ENCODE data around the gene VEGFB.

The VEGFB gene

DNA sequence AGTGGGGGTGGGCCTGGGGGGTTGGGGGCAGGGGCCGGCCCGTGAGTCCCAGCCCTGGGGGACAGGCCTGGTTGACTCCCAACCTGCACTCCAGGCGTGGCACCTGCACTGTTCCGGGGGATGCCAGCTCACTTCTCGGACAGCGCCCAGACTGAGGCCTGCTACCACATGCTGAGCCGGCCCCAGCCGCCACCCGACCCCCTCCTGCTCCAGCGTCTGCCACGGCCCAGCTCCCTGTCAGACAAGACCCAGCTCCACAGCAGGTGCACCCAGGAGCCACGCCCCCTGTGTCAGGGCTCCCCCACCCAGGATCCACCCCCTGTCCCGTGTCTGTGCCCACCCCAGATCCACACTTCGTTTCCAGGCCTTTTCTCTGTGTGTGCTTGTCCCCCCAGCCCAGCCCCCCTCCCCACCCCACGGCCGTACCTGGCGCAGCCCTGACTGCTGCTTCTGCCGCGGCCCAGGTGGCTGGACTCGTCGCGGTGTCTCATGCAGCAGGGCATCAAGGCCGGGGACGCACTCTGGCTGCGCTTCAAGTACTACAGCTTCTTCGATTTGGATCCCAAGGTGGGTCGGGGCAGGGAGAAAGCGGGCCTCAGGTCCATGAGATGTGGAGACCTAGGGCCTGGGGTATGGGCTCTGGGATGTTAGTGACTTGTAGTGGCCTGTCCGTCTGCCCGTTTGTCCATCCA is 23.1 kb upstream of the VEGFB start:
- no peak for DNase-seq

DNA sequence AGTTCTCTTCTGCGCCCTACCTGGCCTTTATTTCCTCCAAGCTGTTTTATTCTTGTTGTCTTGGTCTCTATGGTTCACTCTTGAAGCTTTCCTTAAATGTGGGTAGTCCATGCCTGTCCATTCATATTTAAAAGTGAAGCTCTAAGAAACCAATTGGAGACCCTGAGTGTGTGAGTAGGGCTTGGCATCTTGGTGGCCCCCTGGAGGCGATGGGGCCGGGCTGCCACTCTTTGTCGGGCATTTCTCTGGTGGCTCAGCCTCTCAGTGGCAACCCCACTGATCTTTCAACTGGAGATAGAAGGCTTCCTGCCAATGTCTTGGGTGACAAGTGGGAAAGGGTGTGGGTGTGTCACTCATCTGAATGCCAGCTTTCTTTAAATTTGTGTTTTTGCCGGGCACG is 17.5 kb upstream of the VEGFB start:
- no peak for DNase-seq

DNA sequence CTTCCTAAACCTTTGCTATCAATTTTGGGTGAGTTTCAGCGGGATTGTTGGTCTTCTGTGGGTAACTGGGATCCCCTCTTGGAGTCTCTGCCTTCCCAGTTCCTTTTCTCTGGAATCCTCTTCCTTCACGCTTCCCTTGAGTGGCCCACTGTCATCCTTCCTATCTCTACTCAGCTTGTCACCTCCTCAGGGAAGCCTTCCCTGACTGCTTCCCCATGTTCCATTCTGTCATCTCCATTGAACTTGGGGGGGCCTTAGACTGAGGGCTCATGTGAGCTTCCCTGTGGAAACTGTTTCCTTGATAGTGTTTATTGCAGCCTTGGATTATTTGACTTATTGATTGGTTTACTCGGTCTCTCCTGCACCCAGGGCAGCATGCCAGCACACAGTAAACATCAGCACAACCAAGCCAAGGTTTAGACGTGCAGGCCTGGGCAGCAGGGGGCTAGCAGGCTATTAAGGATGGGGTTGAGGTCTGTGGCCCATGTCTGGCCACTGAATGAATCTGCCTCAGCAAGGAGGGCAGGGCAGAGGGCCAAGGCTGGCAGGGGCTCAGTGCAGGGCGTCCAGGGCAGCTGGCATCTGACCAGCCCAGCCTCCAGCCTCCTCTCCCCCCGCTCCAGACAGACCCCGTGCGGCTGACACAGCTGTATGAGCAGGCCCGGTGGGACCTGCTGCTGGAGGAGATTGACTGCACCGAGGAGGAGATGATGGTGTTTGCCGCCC is 15.6 kb upstream of the VEGFB start:
- DNase-seq = no peak

DNA sequence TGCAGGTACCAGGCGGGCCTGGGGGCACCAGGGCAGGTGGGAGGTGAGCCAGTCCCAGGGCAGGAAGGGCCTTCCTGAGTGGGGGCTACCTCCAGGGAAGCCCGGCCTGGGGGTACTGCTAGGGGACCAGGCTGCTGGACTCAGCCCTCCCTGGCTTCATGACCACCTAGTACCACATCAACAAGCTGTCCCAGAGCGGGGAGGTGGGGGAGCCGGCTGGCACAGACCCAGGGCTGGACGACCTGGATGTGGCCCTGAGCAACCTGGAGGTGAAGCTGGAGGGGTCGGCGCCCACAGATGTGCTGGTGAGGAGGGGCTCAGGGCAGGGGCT is 15.1 kb upstream of the VEGFB start:
- DNase-seq = no peak

DNA sequence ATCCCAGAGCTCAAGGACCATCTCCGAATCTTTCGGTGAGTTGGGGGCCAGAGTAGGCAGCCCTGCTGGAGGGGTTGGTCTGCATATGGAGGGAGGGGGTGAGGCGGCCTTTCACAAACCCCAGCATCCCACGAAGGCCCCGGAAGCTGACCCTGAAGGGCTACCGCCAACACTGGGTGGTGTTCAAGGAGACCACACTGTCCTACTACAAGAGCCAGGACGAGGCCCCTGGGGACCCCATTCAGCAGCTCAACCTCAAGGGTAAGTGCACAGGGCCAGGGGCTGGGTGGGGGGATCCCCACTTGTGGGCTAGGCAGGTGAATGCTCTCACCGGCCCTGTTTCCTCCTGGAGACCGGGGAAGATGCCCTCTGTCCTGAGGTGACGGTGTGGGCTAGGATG is 14.6 kb upstream of the VEGFB start:
- no peak for DNase-seq

DNA sequence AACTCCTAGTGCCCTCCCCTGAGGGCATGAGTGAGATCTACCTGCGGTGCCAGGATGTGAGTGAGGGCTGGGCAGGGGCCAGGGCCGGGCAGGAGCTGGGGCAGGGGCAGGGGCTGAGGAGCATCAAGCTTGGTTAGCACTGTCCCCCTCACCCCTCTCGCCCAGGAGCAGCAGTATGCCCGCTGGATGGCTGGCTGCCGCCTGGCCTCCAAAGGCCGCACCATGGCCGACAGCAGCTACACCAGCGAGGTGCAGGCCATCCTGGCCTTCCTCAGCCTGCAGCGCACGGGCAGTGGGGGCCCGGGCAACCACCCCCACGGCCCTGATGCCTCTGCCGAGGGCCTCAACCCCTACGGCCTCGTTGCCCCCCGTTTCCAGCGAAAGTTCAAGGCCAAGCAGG is 14.1 kb upstream of the VEGFB start:
- DNase-seq = no peak

DNA sequence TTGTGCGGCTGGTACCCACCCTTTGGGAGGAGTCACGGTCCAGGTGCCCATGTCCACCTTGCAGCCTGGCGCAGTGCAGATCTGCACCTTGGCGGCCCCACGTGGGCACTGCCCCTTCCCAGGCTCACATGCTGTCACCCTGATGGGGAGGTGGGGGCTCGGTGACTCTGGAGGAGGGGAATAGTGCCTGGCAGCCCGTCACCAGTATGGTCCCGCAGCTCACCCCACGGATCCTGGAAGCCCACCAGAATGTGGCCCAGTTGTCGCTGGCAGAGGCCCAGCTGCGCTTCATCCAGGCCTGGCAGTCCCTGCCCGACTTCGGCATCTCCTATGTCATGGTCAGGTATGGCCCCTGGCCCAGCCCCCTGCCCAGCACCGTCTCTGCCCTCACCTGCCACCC is 13.6 kb upstream of the VEGFB start:
- no peak for DNase-seq

DNA sequence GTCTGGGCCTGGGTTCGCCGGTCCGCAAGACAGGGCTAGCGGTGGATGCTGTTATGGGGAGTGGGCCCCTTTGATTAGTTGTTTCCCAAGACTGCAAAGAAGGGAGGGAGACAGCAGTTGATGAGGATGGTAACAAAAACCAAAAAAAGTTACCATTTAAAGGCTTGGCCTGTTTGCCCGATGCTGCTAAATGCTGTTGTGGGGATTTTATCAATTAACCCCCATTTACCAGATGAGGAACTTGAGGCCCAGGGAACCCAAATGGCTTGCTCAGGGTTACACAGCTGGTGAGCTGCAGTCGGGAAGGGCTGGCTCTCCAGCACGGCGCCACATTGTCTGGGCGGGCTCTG is 11.8 kb upstream of the VEGFB start:
- DNase-seq = no peak

DNA sequence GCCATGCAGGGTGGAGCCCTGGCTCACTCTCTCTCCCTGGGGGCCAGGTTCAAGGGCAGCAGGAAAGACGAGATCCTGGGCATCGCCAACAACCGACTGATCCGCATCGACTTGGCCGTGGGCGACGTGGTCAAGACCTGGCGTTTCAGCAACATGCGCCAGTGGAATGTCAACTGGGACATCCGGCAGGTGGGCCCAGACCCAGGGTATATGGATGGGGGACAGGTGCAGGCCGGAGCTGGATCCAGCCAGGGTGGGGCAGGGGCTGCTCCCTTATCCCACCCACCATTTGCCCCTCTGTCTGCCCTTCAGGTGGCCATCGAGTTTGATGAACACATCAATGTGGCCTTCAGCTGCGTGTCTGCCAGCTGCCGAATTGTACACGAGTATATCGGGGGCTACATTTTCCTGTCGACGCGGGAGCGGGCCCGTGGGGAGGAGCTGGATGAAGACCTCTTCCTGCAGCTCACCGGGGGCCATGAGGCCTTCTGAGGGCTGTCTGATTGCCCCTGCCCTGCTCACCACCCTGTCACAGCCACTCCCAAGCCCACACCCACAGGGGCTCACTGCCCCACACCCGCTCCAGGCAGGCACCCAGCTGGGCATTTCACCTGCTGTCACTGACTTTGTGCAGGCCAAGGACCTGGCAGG is 11.3 kb upstream of the VEGFB start:
- DNase-seq = no peak

DNA sequence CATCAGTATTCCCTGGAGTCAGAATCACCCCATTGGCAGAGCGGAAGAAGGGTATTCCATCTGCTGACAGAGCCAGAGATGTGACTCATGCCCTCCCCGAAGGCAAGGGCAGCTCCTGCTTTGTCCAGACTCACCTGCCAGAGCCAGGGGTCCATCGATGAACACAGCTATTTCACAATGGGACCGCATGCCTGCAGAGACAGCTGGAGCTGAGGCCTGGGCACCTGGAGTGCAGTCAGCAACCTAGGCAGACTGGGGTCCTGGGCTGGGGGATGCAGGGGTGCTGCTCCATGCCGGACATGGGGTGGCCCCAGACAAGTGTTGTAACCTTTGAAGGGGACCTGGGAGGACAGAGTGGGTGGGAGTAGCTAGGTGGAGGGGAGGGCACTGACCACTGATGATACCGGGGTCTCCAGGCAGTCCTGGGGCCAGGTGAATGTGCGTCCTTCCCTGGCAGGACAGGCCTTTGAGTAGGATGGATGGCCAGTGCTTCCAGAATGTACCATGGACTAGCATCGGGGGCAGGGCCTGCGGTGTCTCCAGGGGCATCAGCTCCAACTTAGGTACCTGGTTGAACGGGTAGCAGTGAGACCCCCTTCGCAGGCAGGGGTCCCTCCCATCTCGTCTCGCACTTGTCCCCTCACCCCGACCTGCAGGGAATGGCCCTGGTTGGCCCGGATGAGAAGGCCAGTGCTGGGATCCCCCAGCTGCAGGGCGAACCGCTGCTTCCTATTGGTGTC is 10.1 kb upstream of the VEGFB start:
- DNase-seq = no peak

DNA sequence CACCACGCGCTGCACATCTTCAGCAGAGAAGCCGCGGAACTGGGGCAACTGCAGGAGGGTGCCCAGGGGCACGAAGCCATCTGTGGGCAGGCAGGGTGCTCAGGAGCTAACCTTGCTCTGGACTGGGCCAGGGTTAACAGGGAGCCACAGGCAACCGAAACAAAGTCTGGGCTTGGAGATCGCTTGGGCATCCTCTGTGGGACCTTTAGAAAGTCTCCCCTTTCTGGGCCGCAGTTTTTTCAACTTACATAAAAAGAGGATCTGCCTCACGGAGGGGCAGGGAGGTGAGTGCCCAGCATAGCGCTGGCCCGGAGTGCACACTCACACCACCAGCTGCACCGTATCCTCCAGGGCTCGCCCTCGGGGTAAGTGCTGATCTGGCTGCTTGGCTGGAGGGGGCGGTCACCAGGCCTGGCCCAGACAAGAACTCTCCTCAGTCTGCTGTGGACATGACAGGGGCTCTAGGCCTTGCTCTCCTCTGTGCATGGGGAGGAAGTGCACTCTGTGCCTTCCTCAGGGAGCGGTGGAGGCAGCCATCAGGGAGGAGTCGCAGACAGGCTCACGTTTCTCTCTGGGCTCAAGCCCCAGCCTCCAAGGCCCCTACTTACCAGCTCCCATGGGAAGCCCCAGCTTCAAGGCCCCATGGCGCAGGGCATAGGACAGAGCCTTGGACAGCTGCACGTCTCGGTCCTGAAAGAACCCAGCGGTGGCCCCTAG is 9.3 kb upstream of the VEGFB start:
- peak; percentile 56 for DNase-seq

DNA sequence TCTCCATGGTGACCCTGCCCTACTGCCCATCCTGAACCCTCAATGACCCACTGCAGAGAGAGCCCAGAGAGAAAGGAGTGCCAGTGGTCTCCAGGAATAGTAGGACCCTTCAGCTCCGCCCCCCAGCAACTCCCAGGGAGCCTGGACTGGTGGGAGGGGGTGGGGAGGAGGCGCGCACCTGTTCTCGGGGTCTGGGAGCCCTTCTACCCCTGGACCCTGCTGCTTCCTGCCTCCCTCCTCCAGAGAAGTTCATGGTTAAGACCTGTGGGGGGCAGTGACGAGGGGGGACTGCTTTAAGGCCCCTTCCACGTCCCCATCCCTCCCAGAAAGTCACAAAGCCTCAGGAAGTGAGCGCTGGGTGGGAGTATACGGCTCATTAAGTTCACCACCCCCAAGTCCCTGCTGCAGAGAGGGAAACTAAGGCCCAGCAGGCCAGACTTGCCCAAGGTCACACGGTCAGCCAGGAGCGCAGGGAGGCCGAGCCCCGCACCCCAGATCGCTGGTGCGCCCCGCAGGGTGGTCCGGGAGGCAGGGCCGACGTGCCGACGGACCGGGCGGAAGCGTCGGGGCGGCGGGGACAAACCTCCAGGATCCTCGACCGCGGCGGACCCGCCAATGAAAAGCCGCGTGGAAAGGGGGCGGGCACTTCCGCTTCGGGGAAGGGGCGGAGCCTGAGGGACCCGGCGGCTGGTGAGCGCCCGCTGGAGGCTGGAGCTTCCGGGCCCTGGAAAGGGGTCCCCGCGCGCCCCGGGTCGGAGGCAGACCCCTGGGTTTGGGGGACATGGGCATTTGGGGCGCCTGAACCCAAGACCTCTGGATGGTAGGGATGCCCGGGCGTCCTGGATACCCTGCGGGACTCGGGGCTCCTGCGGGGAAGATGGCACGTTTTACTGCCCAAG is 8.5 kb upstream of the VEGFB start, which contains the start of the genes NUDT22 and TRPT1:
Gene NUDT22, plus strand, starts transcription at position 667 of the 899 bp plus-strand sequence. CDS start 379 bp downstream, outside the sequence.
Gene TRPT1, minus strand, starts transcription at position 579 of the 899 bp plus-strand sequence. Its CDS starts 326 bp downstream, at position 253.
- peak; percentile 96 for DNase-seq

DNA sequence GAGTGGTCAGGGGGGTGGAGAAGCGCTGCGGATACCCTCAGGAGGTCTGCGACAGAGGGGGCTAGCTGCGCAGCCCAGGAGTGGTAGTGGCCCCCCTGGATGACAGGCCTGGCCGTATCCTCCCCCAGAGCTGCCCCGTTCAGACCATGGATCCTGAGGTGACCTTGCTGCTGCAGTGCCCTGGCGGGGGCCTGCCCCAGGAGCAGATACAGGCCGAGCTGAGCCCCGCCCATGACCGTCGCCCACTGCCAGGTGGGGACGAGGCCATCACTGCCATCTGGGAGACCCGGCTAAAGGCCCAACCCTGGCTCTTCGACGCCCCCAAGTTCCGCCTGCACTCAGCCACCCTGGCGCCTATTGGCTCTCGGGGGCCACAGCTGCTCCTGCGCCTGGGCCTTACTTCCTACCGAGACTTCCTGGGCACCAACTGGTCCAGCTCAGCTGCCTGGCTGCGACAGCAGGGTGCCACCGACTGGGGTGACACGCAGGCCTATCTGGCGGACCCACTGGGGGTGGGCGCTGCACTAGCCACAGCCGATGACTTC is 7.8 kb upstream of the VEGFB start:
- DNase-seq = peak; percentile 81

DNA sequence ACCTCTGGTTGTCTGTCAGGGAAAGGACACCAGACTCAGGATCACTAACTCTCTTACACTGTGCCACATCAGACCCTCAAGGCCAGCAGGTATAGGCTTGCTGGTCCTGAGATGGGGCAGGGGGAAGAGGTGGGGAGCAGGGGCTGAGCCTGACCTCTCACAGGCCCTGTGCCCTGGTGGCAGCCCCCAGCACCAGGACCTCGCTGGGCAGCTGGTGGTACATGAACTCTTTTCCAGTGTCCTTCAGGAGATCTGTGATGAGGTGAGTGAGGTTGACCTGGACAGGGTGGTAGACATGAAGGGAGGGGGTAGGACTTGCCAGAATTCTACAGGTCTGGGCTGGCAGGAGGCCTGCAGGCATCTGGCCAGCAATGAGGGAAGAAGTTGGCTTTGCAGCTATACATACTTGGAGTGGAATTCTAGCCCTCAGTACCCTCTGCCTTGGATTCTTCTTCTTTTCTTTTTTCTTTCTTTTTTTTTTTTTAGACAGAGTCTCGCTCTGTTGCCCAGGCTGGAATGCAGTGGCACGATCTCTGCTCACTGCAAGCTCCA is 6.9 kb upstream of the VEGFB start:
- DNase-seq = no peak

DNA sequence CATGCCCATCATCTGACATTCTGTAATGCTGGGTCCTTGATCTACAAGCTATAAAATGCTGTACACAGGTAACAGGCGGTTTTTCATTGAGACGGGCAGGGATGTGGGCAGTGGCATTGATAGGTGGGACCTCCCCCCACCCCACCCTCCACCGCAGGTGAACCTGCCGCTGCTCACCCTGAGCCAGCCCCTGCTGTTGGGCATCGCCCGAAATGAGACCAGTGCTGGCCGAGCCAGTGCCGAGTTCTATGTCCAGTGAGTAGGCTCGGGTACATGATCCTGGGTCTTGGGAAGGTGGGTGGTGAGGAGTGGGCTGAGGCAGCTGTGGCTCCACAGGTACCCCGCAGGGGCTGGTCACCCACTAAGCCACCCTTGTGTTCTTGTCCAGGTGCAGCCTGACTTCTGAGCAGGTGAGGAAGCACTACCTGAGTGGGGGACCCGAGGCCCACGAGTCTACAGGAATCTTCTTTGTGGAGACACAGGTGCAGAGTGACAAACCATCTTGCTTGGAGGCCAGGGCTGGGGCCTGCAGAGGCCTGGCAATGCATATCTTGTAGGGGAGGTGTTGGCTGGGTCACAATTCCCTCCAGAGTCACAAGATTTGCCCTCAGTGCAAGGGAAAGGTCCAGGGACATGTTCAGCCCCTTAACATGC is 5.2 kb upstream of the VEGFB start:
- no peak for DNase-seq

DNA sequence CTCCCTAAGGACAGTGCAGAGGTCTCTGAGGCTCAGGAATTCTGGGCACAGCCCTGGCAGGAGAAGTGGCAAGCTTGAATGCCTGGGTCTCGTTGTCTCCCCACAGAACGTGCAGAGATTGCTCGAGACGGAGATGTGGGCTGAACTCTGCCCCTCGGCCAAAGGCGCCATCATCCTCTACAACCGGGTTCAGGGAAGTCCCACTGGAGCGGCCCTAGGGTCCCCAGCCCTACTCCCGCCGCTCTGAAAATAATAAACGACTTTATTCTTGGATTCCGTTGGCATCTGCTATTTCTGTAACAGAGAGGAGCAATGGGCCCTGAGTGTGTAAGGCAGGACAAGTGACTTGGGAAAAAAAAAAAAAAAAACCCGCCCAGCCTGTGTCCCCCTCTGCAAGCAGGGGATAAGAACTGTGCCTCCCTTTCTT is 4.6 kb upstream of the VEGFB start:
- DNase-seq = no peak

DNA sequence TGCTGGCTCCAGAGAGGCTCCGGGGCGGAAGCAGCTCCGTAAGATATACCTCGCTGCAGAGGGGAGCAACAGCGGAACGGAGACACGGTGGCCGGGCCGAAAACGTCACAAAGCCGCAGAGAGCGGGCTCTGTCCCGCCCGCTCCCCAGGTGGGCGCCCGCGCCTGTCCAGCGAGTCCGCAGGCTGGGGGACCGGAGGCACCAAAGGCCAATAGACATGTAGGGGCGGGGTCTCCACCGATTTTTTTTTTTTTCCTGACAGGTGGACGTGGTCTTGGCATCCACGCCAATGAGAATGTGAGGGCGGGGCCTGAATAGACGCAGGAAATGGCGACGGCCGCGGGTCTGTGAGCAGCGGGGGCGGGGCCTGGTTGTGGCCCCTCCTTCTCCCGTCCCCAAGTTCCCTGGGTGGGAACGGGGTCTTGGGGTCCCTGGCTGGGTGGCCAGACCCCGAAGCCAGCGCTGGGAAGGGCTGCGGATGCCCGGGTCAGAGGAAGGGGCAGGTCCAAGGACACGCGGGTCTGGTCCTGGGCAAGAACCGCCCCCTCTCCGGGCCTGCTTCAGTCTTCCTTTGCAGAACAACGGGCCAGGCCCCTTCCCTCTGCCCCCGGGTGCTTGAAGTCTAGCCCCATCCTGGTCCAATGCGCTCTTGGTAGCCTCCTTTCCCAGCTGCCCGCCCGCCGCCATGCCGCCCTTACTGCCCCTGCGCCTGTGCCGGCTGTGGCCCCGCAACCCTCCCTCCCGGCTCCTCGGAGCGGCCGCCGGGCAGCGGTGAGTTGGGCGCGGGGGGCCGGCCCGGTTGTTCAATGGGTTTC is 4.0 kb upstream of the VEGFB start, which contains the start of gene DNAJC4:
Gene DNAJC4, plus strand, starts transcription at position 378 of the 814 bp plus-strand sequence. Its CDS starts 307 bp downstream, at position 685.
- peak; percentile 99 for DNase-seq

DNA sequence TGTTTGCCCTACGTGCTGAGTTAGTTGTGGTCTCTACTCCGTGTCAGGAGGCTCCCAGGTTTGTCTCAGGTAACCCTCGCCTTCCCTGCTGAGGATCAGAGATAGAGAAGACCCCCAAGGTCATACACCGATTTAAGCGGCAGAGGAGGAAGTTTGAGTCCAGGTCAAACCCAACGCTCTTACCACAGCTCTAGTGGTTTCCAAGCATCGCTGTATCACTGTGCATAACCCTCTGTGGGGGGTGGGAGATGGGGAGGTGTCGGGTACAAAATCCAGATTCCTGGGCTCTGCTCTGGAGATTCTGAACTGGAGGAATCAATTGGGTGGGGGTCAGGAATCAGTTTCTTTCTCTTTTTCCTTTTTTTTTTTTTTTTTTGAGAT is 3.4 kb upstream of the VEGFB start:
- DNase-seq = peak; percentile 64

DNA sequence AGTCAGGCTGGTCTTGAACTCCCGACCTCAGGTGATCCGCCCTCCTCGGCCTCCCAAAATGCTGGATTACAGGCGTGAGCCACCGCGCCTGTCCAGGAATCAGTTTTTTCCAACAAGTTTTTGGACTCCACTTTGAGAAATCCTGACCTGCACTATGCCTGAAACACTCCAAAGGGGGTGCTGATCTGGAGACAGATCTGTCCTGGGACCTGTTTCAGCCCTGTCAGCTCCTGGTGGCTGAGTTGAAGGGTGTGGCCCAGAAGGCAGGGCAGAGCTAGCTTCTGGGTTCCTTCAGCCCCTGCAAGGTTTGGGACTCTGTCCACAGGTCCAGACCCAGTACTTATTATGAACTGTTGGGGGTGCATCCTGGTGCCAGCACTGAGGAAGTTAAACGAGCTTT is 2.8 kb upstream of the VEGFB start:
- DNase-seq = no peak

All from NCI-H69 (cell line).